OCI-LY3 (cell line): ENCODE results near the gene NRXN2.

Source experiments
- H2AFZ ChIP-seq: fragments of 200-600, 300-600 bp; shearing (Covaris generic); 2 replicates; pipeline ENCODE4 v1.6.0; 2014; ENCODE audit warnings: antibody characterized with exemption, low read depth, low read length
- H3K27ac ChIP-seq: fragments of 200-600, 300-600 bp; sonication (generic); 2 replicates; pipeline ENCODE4 v1.5.1; 2014; ENCODE audit warnings: mild to moderate bottlenecking, low read length, moderate library complexity, mixed read lengths
- H3K27me3 ChIP-seq: fragments of 200-600, 300-600 bp; sonication (generic); 2 replicates; pipeline ENCODE4 v1.6.1; 2014; ENCODE audit warnings: low read depth, low read length, mixed read lengths
- H3K36me3 ChIP-seq: fragments of 200-600, 300-600 bp; sonication (generic); replicated peaks from 2 replicates; pipeline ENCODE3; 2014; ENCODE audit warnings: low read depth, low read length, mixed read lengths
- H3K4me1 ChIP-seq: fragments of 300-600, 200-600 bp; sonication (generic); 2 replicates; pipeline ENCODE4 v1.6.1; 2014; ENCODE audit warnings: low read length, mixed read lengths
- H3K4me2 ChIP-seq: fragments of 200-600, 300-600 bp; sonication (generic); 2 replicates; pipeline ENCODE4 v1.6.1; 2014; ENCODE audit warnings: low read length, mixed read lengths
- H3K4me3 ChIP-seq: fragments of 300-600, 200-600 bp; sonication (generic); 2 replicates; pipeline ENCODE4 v1.5.1; 2014; ENCODE audit warnings: antibody characterized with exemption, mild to moderate bottlenecking, low read length, moderate library complexity
- H3K79me2 ChIP-seq: fragments of 300-600, 200-600 bp; shearing (Covaris generic); 2 replicates; pipeline ENCODE4 v1.6.1; 2014; ENCODE audit warnings: mild to moderate bottlenecking, low read length, mixed read lengths
- H3K9ac ChIP-seq: fragments of 300-600, 200-600 bp; shearing (Covaris generic); 2 replicates; pipeline ENCODE4 v1.6.0; 2014; ENCODE audit warnings: mild to moderate bottlenecking, low read length, moderate library complexity
- H3K9me3 ChIP-seq: fragments of 200-600, 300-600 bp; shearing (Covaris generic); 2 replicates; pipeline ENCODE4 v1.6.1; 2014; ENCODE audit warnings: low read length, mixed read lengths; ENCODE audit not compliant: insufficient read depth
- H4K20me1 ChIP-seq: fragments of 200-600, 300-600 bp; sonication (generic); 2 replicates; pipeline ENCODE4 v1.6.1; 2016; ENCODE audit warnings: low read length, mixed read lengths; ENCODE audit not compliant: insufficient read depth
- EZH2phosphoT487 ChIP-seq: fragments of 200-600 bp; shearing (Covaris generic); IDR thresholded peaks from 2 replicates; pipeline ENCODE4 v1.6.1; 2018; ENCODE audit warnings: antibody characterized with exemption, mixed run types, low read depth
- TF ChIP-seq, protein P1 (sequence below): fragments of 200-600, 300-600 bp; sonication (generic); IDR thresholded peaks from 2 replicates; pipeline ENCODE4 v1.5.1; 2014; ENCODE audit warnings: antibody characterized with exemption, low read length, low read depth

The NRXN2 gene

DNA sequence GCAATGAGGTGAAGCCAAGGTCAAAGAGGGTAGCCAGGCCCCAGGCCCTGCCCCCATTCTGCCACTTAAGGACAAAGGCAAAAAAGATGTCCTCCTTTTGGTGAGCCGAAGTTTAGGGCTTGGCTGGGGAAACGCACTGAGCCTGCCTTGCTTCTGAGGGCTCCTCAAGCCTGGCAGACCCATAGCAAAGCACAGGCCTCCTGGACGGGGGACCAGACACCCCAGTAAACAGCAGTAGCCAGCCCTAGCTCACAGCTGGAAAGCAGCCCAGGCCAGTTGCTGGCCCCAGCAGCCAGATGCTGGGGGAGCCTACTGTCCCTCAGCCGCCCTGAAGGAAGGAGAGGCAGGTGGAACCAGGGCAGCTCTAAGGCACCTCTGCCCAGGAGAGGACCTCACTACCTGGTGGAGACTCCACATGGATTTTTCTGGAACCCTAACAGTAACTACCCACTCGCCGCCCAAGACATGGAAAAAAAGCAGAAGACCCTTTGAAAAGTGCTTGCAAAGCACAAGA is 40.6 kb upstream of the NRXN2 start:
- no peak overlapping the region for H2AFZ ChIP-seq
- H3K9ac ChIP-seq: no peak overlapping the region
- no peak for TF ChIP-seq EZH2phosphoT487
- TF ChIP-seq, protein P1, sequence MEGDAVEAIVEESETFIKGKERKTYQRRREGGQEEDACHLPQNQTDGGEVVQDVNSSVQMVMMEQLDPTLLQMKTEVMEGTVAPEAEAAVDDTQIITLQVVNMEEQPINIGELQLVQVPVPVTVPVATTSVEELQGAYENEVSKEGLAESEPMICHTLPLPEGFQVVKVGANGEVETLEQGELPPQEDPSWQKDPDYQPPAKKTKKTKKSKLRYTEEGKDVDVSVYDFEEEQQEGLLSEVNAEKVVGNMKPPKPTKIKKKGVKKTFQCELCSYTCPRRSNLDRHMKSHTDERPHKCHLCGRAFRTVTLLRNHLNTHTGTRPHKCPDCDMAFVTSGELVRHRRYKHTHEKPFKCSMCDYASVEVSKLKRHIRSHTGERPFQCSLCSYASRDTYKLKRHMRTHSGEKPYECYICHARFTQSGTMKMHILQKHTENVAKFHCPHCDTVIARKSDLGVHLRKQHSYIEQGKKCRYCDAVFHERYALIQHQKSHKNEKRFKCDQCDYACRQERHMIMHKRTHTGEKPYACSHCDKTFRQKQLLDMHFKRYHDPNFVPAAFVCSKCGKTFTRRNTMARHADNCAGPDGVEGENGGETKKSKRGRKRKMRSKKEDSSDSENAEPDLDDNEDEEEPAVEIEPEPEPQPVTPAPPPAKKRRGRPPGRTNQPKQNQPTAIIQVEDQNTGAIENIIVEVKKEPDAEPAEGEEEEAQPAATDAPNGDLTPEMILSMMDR: no peak
- peaks cover 26% of the 10 kb centered on the region for H3K79me2 ChIP-seq
- H3K36me3 ChIP-seq: peaks cover 54% of the 10 kb centered on the region
- no peaks in the 10 kb centered on the region for H3K27me3 ChIP-seq
- no peak overlapping the region for H3K4me2 ChIP-seq
- no peaks in the 10 kb centered on the region for H3K9me3 ChIP-seq
- no peaks in the 10 kb centered on the region for H3K4me1 ChIP-seq
- H3K27ac ChIP-seq: no peak overlapping the region
- H4K20me1 ChIP-seq: peaks cover 63% of the 10 kb centered on the region
- H3K4me3 ChIP-seq: no peak overlapping the region

DNA sequence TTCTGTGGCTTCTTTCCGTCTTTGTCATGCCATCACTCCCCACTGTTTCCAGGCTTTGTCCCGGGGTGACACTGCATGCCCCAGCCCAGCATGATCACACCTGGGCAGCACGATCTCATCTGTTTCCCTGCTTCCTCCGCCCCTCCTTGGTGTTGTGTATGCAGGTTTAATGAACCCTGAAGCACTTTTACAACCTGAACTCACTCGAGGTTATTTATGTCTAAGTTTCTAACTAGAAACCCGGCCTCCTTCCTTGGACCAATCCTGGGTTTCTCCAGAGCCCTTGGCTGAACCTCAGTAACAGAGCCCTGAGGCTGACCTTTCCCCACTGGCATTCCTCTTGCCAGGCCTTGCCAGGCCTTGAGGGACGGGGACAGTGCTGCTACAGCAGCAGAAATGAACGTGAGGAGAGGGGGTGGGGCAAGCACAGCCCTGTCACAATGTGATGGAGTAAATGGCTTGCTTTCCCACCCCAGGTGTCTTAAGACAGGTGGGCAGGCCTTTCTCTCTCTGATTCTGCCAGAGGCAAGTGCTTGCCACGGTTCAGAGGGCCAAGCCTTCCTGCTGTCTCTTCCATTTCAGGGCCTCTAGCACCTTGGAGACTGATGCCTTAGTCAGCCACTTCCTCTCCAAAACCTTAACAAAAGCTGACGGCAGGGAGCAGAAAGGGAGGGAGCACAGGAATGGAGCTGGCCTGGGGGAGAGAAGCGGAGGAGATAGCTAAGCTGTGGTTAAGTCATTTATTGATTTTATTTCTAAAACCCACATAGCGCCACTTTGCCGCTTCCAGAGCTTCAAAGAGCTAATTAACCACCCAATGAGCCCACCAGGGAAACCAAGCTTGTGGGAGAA is 39.9 kb upstream of the NRXN2 start:
- TF ChIP-seq, protein P1: no peak
- TF ChIP-seq EZH2phosphoT487: no peak
- H2AFZ ChIP-seq: no peak overlapping the region
- H4K20me1 ChIP-seq: peaks cover 56% of the 10 kb centered on the region
- H3K9ac ChIP-seq: no peak overlapping the region
- peaks cover 19% of the 10 kb centered on the region for H3K79me2 ChIP-seq
- 0 out of 2 replicates have a peak overlapping the region, but pooled peaks have one; percentile 13 for H3K27ac ChIP-seq
- no peak overlapping the region for H3K4me2 ChIP-seq
- H3K9me3 ChIP-seq: no peaks in the 10 kb centered on the region
- H3K4me3 ChIP-seq: no peak overlapping the region
- no peaks in the 10 kb centered on the region for H3K4me1 ChIP-seq
- no peaks in the 10 kb centered on the region for H3K27me3 ChIP-seq
- H3K36me3 ChIP-seq: peaks cover 48% of the 10 kb centered on the region

DNA sequence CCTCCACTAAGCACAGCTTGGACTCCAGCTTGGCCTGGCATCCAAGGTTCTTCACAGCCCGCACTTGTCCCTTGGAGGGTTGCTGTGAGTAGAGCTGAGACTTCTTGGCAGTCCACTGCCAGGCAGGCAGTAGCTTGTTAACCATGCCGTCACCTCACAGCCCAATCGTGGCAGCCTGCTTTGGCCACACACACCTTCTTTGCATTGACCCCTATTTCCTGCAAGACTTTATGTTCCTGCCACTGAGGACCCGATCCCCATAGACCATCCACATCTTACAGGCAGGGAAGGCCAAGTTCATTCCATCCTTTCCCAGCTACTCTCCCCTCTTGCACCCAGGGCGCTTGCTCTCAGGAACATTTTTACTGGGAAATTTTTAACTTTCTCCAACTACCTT is 39.3 kb upstream of the NRXN2 start:
- no peak overlapping the region for H3K4me3 ChIP-seq
- H3K36me3 ChIP-seq: peaks cover 42% of the 10 kb centered on the region
- H3K4me1 ChIP-seq: no peaks in the 10 kb centered on the region
- peaks cover 13% of the 10 kb centered on the region for H3K79me2 ChIP-seq
- TF ChIP-seq, protein P1: no peak
- TF ChIP-seq EZH2phosphoT487: no peak
- no peaks in the 10 kb centered on the region for H3K9me3 ChIP-seq
- H3K27ac ChIP-seq: peak overlapping the region; percentile 6; the same call in 1 of the 2 replicates
- no peak overlapping the region for H3K4me2 ChIP-seq
- no peaks in the 10 kb centered on the region for H3K27me3 ChIP-seq
- peaks cover 50% of the 10 kb centered on the region for H4K20me1 ChIP-seq
- no peak overlapping the region for H3K9ac ChIP-seq
- no peak overlapping the region for H2AFZ ChIP-seq

DNA sequence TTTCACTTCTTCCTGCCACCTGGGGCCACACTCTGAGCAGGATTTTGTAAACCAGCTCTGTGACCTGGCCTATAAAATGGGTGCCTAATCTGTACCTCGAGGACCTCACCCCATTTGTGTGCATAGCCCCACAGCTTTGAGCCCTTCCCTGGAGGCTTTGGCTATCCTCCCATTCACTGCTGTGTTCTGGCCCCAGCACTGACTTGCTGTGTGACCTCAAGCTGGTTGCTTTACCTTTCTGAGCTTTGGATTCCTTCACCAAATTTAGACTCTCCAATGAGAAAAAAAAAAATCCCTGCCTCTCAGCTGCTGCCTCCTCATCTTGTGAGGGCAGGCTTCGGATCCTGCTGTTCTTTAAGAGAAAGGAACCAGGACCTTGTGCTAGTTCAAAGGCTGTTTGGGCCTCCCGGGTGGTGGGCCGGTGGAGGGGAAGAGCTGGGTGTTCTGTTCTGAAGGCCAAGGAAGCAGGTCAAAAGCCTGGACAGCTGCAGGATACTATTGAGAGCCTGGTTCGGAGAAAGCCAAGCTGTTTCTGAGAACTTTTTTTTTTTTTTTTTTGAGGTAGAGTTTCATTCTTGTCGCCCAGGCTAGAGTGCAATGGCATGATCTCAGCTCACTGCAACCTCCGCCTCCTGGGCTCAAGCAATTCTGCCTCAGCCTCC is 37.9 kb upstream of the NRXN2 start:
- H3K27ac ChIP-seq: no peak overlapping the region; the same call in 1 of the 2 replicates
- no peaks in the 10 kb centered on the region for H3K27me3 ChIP-seq
- H3K4me3 ChIP-seq: no peak overlapping the region
- H3K79me2 ChIP-seq: peaks cover 4% of the 10 kb centered on the region; the same call in 1 of the 2 replicates
- no peak overlapping the region for H3K4me2 ChIP-seq
- H3K9me3 ChIP-seq: no peaks in the 10 kb centered on the region
- no peak for TF ChIP-seq EZH2phosphoT487
- TF ChIP-seq, protein P1: no peak
- peaks cover 33% of the 10 kb centered on the region for H3K36me3 ChIP-seq
- H4K20me1 ChIP-seq: peaks cover 41% of the 10 kb centered on the region
- no peaks in the 10 kb centered on the region for H3K4me1 ChIP-seq
- H3K9ac ChIP-seq: no peak overlapping the region
- no peak overlapping the region for H2AFZ ChIP-seq
